Measurements from ENCODE around the gene INF2.
"Not testable (repeated sequence)": the region's sequence is repeated elsewhere in the genome, so short reads cannot be mapped to it uniquely, and the experiment has no call there.

Gene INF2

DNA sequence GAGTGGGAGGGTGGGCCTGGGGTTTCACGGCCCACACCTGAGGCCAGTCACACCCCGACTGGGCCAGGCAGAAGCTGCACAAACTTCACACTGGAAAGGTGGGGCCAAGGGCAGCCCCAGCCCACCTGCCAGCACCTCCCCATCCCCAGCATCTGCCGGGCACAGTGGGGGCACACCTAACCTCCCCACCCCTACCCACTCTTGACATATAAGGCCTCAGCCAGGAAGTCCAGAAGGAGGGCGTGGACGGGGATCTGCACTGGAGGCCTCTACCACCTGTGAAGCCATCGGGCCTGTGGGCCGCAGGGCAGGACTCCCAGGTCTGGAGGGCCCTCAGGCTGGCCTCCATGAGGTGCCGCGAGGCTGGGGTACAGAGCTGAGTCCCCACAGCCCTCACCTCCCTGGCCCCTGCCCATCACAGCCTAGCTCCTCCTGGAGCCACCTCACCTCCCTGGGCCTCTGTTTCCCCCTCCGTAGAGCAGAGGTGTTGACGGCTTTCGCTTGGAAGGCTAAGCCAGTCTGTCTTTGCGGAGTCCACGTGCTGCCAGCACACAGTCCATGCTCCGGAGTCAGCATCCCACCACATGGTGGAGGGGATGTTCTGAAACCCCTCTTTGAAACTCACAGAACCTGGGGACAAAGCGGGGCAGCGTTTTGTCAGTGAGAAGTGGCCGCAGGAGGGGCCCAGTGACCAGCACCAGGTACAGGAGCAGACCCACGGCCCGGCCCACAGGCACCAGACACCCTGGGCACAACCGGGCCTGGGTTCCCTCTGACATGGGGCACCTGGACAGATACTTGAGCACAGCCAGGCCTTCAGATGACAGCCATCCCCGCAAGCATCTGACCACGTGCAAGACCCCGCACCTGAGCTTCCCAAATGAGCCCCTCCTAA lies 38.2 kb upstream of the INF2 start:
- Histone ChIP-seq H3K4me1 (ENCODE audit: control insufficient read depth in 1 of 2, insufficient read depth in 2 of 2, low read length in 2 of 2) (peaks cover 0 to 11% of the 10 kb centered on the region in 2 donors), H3K4me3 (ENCODE audit: low read depth in 1 of 2, low read length in 2 of 2) (no peak overlapping the region), H3K36me3 (ENCODE audit: control insufficient read depth in 1 of 2, insufficient read depth in 2 of 2, low read length in 2 of 2) (no peaks in the 10 kb centered on the region), H3K9me3 (ENCODE audit: control insufficient read depth in 1 of 2, low read length in 2 of 2) (peaks cover 0 to 3% of the 10 kb centered on the region in 2 donors), H3K27me3 (ENCODE audit: low read depth, low read length) (no peaks in the 10 kb centered on the region), H3K27ac (ENCODE audit: low read length) (no peak overlapping the region)

DNA sequence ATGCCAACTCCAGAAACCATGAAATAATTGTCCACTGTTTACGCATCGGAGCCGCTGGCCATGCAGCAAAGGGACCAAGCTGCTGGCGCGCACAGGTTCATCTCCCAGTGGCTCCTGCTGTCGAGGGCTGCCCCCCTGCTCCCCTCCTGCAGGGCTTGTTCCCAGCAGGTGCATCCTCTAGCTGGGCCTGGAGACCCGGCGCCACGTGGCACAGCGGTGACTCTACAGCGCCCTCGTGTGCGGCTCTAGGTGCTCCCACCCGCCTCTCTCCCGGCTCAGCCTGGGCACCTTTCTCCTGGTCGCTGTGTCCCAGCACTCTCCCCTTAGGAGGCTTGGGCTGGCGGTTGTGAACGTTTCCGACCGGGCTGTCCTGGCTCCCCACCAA lies 37.5 kb upstream of the INF2 start:
- Histone ChIP-seq H3K27me3 (ENCODE audit: low read depth, low read length) (no peaks in the 10 kb centered on the region), H3K4me1 (ENCODE audit: control insufficient read depth in 1 of 2, insufficient read depth in 2 of 2, low read length in 2 of 2) (peaks cover 0 to 11% of the 10 kb centered on the region in 2 donors), H3K36me3 (ENCODE audit: control insufficient read depth in 1 of 2, insufficient read depth in 2 of 2, low read length in 2 of 2) (no peaks in the 10 kb centered on the region), H3K27ac (ENCODE audit: low read length) (no peak overlapping the region), H3K9me3 (ENCODE audit: control insufficient read depth in 1 of 2, low read length in 2 of 2) (peaks cover 0 to 3% of the 10 kb centered on the region in 2 donors), H3K4me3 (ENCODE audit: low read depth in 1 of 2, low read length in 2 of 2) (no peak overlapping the region)

DNA sequence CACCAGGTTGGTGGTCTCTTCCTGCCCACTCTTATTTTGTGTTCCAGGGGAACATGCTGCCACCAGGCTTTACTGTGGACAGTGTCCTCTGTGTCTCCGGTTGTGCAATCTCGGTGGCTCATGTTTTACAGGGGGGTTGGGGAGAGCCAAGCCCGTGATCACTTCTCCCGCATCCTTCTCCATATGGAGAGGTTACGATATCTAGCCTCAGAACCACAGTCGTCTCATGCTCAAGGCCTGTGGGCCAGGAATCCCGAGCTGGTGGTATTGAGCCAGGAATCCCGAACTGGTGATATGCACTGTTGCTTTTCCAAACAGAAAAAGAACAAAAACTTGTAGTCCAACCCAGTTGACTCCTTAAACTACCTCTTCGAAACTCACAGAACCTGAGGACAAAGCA lies 37.0 kb upstream of the INF2 start:
- peaks cover 0 to 3% of the 10 kb centered on the region in 2 donors for H3K9me3 ChIP-seq (ENCODE audit: control insufficient read depth in 1 of 2, low read length in 2 of 2)
- no peak overlapping the region for H3K27ac ChIP-seq (ENCODE audit: low read length)
- no peak overlapping the region for H3K4me3 ChIP-seq (ENCODE audit: low read depth in 1 of 2, low read length in 2 of 2)
- peaks cover 0 to 11% of the 10 kb centered on the region in 2 donors for H3K4me1 ChIP-seq (ENCODE audit: control insufficient read depth in 1 of 2, insufficient read depth in 2 of 2, low read length in 2 of 2)
- no peaks in the 10 kb centered on the region for H3K36me3 ChIP-seq (ENCODE audit: control insufficient read depth in 1 of 2, insufficient read depth in 2 of 2, low read length in 2 of 2)
- no peaks in the 10 kb centered on the region for H3K27me3 ChIP-seq (ENCODE audit: low read depth, low read length)

DNA sequence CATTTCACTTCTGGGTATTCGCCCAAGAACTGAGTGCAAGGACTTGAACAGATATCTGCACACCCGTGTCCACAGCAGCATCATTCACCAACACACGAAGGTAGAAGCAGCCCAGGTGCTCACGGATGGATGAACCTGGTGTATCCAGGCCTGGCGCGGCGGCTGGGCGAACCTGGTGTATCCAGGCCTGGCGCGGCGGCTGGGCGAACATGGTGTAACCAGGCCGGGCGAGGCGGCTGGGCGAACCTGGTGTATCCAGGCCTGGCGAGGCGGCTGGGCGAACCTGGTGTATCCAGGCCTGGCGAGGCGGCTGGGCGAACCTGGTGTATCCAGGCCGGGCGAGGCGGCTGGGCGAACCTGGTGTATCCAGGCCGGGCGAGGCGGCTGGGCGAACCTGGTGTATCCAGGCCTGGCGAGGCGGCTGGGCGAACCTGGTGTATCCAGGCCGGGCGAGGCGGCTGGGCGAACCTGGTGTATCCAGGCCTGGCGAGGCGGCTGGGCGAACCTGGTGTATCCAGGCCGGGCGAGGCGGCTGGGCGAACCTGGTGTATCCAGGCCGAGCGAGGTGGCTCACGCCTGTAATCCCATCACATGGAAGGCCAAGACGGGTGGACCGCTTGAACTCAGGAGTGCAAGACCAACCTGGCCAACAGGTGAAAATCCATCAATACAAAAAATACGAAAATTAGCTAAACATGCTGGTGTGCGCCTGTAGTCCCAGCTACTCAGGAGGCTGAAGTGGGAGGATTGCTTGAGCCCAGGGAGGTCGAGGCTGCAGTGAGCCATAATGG lies 36.1 kb upstream of the INF2 start:
- not testable (repeated sequence) for H3K27ac ChIP-seq (ENCODE audit: low read length); H3K9me3 ChIP-seq (ENCODE audit: control insufficient read depth in 1 of 2, low read length in 2 of 2); H3K27me3 ChIP-seq (ENCODE audit: low read depth, low read length); H3K36me3 ChIP-seq (ENCODE audit: control insufficient read depth in 1 of 2, insufficient read depth in 2 of 2, low read length in 2 of 2); H3K4me3 ChIP-seq (ENCODE audit: low read depth in 1 of 2, low read length in 2 of 2)
- peaks cover 0 to 11% of the 10 kb centered on the region in 2 donors for H3K4me1 ChIP-seq (ENCODE audit: control insufficient read depth in 1 of 2, insufficient read depth in 2 of 2, low read length in 2 of 2)

DNA sequence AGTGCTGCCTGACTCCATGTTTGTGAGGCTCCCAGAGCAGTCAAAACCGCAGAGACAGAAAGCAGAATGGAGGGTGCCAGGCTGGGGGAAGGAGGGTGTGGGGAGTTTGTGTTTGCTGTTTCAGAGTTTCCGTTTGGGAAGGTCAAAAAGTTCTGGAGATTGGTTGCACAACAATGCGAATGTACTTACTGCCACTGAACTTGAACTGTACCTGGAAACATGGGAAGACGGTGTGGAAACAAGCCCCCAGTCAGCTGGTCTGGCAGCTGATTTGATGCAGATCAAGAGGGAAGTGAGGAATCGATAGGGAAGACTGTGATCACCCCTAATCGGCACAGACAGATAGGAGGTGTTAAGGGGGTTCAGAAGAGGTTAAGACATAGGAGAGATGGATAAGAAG lies 35.3 kb upstream of the INF2 start:
- Histone ChIP-seq H3K4me3 (ENCODE audit: low read depth in 1 of 2, low read length in 2 of 2) (no peak overlapping the region), H3K4me1 (ENCODE audit: control insufficient read depth in 1 of 2, insufficient read depth in 2 of 2, low read length in 2 of 2) (peaks cover 0 to 11% of the 10 kb centered on the region in 2 donors), H3K36me3 (ENCODE audit: control insufficient read depth in 1 of 2, insufficient read depth in 2 of 2, low read length in 2 of 2) (no peaks in the 10 kb centered on the region), H3K27me3 (ENCODE audit: low read depth, low read length) (no peaks in the 10 kb centered on the region), H3K9me3 (ENCODE audit: control insufficient read depth in 1 of 2, low read length in 2 of 2) (peaks cover 0 to 3% of the 10 kb centered on the region in 2 donors), H3K27ac (ENCODE audit: low read length) (no peak overlapping the region)

DNA sequence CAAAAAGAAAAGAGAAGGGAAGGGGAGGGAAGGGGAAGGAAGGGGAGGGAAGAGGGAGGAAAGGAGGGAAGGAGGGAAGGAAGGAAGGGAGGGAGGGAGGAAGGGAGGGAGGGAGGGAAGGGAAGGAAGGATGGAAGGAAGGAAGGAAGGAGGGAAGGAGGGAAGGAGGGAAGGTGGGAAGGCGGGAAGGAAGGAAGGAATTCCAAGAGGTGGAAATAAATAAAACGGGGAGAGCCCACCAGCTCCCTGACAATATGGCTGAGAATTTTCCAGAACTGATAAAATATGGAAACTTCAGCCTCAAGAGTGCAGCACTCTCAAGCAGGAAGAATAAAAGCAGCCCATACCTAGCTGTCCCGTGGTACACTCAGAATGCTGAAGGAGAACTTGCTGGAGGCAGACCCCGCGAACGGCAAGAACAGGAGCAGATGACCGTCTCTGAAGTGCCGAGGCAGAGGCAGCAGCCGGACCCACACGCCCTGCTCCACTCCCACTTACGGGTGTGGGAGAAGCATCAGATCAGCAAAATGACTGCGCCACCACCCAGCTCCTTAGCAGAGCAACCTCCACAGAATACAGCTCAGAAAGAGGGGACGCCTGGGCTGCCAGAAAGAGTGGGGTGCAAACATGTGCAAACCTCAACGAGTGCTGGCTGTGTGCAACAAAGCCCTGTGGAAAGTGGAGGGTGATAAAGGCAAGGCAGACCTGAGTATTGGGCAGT lies 34.1 kb upstream of the INF2 start:
- Histone ChIP-seq H3K27ac (ENCODE audit: low read length) (no peak overlapping the region), H3K4me3 (ENCODE audit: low read depth in 1 of 2, low read length in 2 of 2) (no peak overlapping the region), H3K36me3 (ENCODE audit: control insufficient read depth in 1 of 2, insufficient read depth in 2 of 2, low read length in 2 of 2) (no peaks in the 10 kb centered on the region), H3K27me3 (ENCODE audit: low read depth, low read length) (no peaks in the 10 kb centered on the region), H3K4me1 (ENCODE audit: control insufficient read depth in 1 of 2, insufficient read depth in 2 of 2, low read length in 2 of 2) (peaks cover 0 to 10% of the 10 kb centered on the region in 2 donors), H3K9me3 (ENCODE audit: control insufficient read depth in 1 of 2, low read length in 2 of 2) (peaks cover 0 to 3% of the 10 kb centered on the region in 2 donors)

DNA sequence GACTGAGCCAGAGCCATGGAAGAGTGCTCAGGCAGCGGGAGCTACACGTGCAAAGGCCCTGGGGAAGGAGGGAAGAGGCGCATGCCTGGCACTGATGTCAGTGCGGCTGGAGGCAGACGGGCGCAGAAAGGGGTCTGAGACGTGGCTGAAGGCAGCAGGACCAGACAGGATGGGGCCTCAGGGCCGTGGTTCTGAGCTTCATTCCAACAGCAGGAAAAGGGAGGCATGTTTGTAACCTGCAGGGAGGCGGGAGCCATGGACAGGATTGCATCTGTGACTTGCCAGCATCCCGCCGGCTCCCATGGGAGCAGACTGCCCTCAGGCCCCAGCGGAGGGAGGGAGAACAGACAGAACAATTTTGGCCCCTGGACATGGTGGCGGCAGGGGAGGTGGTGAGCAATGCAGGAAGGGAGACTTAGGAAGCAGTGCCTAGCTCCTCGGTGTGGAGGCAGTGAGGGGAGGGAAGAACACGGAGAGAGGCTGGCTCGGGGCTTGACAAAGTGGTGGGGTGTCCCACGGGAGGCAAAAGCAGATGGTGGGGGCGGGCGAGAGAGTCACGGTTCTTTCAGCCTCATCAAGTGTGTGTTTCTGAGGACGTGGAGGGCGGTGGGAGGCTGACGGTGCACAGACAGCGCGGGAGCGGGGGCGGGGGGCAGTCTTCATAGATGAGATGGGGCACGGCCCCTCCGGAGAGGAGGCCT lies 33.3 kb upstream of the INF2 start:
- H3K27me3 ChIP-seq (ENCODE audit: low read depth, low read length) = no peaks in the 10 kb centered on the region
- no peak overlapping the region for H3K27ac ChIP-seq (ENCODE audit: low read length)
- H3K4me1 ChIP-seq (ENCODE audit: control insufficient read depth in 1 of 2, insufficient read depth in 2 of 2, low read length in 2 of 2) = peaks cover 0 to 6% of the 10 kb centered on the region in 2 donors
- peaks cover 0 to 5% of the 10 kb centered on the region in 2 donors for H3K9me3 ChIP-seq (ENCODE audit: control insufficient read depth in 1 of 2, low read length in 2 of 2)
- H3K4me3 ChIP-seq (ENCODE audit: low read depth in 1 of 2, low read length in 2 of 2) = no peak overlapping the region
- H3K36me3 ChIP-seq (ENCODE audit: control insufficient read depth in 1 of 2, insufficient read depth in 2 of 2, low read length in 2 of 2) = no peaks in the 10 kb centered on the region

DNA sequence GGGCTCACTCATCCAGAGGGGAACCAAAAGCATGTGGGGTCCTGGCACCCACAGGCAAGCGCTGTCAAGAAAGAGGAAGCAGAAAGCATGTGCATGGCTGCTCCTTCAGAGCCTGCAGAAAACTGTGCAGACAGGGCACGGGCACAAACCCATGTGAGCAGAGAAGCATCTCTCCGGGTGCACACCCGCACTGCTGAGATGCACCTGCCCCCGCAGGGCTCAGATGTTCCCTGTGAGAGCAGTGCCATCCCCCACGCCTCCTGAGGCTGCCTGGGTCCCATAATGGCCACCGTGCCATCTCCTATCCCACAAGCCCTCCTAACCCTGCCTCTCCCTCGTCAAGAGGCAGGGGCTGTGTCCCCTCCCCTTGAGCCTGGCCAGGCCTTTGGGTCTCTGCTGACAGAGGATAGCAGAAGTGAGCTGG lies 32.3 kb upstream of the INF2 start:
- H3K36me3 ChIP-seq (ENCODE audit: control insufficient read depth in 1 of 2, insufficient read depth in 2 of 2, low read length in 2 of 2) = no peaks in the 10 kb centered on the region
- no peaks in the 10 kb centered on the region for H3K27me3 ChIP-seq (ENCODE audit: low read depth, low read length)
- no peak overlapping the region for H3K27ac ChIP-seq (ENCODE audit: low read length)
- peaks cover 0 to 6% of the 10 kb centered on the region in 2 donors for H3K9me3 ChIP-seq (ENCODE audit: control insufficient read depth in 1 of 2, low read length in 2 of 2)
- peaks cover 0 to 6% of the 10 kb centered on the region in 2 donors for H3K4me1 ChIP-seq (ENCODE audit: control insufficient read depth in 1 of 2, insufficient read depth in 2 of 2, low read length in 2 of 2)
- H3K4me3 ChIP-seq (ENCODE audit: low read depth in 1 of 2, low read length in 2 of 2) = no peak overlapping the region

DNA sequence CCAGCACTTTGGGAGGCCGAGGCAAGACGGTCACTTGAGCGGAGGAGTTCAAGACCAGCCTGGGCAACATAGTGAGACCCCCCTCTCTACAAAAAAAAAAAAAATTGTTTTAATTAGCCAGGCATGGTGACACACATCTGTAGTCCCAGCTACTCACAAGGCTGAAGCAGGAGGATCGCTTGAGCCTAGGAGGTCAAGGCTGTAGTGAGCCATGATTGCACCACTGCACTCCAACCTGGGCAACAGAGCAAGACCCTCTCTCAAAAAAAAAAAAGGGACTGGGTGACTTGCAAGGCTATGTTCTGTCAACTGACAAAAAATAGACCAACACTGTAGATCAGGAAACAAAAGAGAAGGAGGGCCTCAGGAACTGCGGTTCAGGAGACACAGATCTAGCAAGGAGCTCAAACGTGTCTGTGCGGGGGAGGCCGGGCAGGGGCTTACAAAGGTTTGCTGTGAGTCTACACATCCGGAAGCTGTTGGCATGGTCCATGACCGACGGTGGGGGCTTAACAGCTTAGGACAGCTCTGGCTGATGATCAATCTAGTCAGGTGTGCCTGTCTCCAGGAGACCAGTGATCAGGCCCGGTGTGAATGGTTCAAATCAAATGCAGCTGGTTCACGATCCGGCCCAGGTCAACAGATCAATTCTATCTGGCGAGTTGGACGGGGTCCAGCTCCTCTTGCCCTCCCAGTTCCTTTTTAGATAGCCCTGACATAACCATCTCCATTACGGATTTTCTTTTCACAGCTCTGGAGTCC lies 31.7 kb upstream of the INF2 start:
- Histone ChIP-seq H3K4me1 (ENCODE audit: control insufficient read depth in 1 of 2, insufficient read depth in 2 of 2, low read length in 2 of 2) (peaks cover 0 to 6% of the 10 kb centered on the region in 2 donors), H3K4me3 (ENCODE audit: low read depth in 1 of 2, low read length in 2 of 2) (no peak overlapping the region), H3K9me3 (ENCODE audit: control insufficient read depth in 1 of 2, low read length in 2 of 2) (peaks cover 0 to 6% of the 10 kb centered on the region in 2 donors), H3K36me3 (ENCODE audit: control insufficient read depth in 1 of 2, insufficient read depth in 2 of 2, low read length in 2 of 2) (no peaks in the 10 kb centered on the region), H3K27me3 (ENCODE audit: low read depth, low read length) (no peaks in the 10 kb centered on the region), H3K27ac (ENCODE audit: low read length) (no peak overlapping the region)

DNA sequence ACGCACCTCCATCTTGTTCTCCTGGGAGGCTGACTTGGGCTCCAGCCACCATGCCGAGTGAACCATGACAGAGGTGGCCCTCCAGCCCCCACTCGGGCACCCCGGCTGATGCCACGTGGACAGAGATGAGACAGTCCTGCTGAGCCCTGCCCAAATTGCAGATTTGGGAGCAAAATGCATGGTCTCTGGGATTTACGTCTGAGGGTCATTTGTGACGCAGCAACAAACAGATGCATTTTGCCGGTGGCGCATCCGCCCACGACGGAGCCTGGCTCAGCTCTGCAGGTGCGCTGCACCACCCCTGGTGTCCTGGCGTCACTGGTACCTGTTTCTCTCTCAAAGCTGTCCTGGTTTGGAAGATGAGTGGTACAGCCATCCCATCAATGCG lies 31.1 kb upstream of the INF2 start:
- Histone ChIP-seq H3K4me3 (ENCODE audit: low read depth in 1 of 2, low read length in 2 of 2) (no peak overlapping the region), H3K4me1 (ENCODE audit: control insufficient read depth in 1 of 2, insufficient read depth in 2 of 2, low read length in 2 of 2) (peaks cover 0 to 6% of the 10 kb centered on the region in 2 donors), H3K9me3 (ENCODE audit: control insufficient read depth in 1 of 2, low read length in 2 of 2) (peaks cover 0 to 3% of the 10 kb centered on the region in 2 donors), H3K27me3 (ENCODE audit: low read depth, low read length) (no peaks in the 10 kb centered on the region), H3K36me3 (ENCODE audit: control insufficient read depth in 1 of 2, insufficient read depth in 2 of 2, low read length in 2 of 2) (no peaks in the 10 kb centered on the region), H3K27ac (ENCODE audit: low read length) (no peak overlapping the region)
